ENCODE results near the gene PTPRN2. TPM values are rescaled to one million over a fixed set of nuclear protein-coding genes. Genes with fewer than 3 reads are reported as not detected.
A peak's percentile ranks its signal among the peaks of the same experiment; 100 is the strongest.

Gene PTPRN2
- total RNA-seq, 2 donors from 2014 or later: 26.1 to 55.5 TPM

GRCh38 chr7:157690833-157691585 lies 896.6 kb downstream of the PTPRN2 start:
- TF ChIP-seq CTCF (IDR thresholded peaks at IDR 0.05) (no peak), POLR2AphosphoS5 (IDR thresholded peaks at IDR 0.05) (no peak), POLR2A (IDR thresholded peaks at IDR 0.05) (no peak)
- Histone ChIP-seq H3K27ac (no peak overlapping the region), H3K4me3 (peak overlapping the region; percentile 17 to 30), H3K9me3 (no peaks in the 10 kb centered on the region), H3K27me3 (replicated peaks; ENCODE audit: insufficient read depth) (peaks cover 36% of the 10 kb centered on the region), H3K4me1 (replicated peaks) (no peaks in the 10 kb centered on the region), H3K36me3 (no peaks in the 10 kb centered on the region)
- WGBS: 3% methylated on average over 34 of the region's 72 CpGs
- DNase-seq (ENCODE audit: low spot score): peak; percentile 17
- intact Hi-C loops (cut with DNase I): no loop called here

GRCh38 chr7:157690058-157690832 lies 897.4 kb downstream of the PTPRN2 start:
- no peak for DNase-seq (ENCODE audit: low spot score)
- WGBS: 2% methylated on average over 42 of the region's 70 CpGs
- Histone ChIP-seq H3K36me3 (no peaks in the 10 kb centered on the region), H3K4me3 (peak overlapping the region; percentile 17 to 30), H3K27me3 (replicated peaks; ENCODE audit: insufficient read depth) (peaks cover 44% of the 10 kb centered on the region), H3K9me3 (no peaks in the 10 kb centered on the region), H3K27ac (no peak overlapping the region), H3K4me1 (replicated peaks) (no peaks in the 10 kb centered on the region)
- TF ChIP-seq CTCF (IDR thresholded peaks at IDR 0.05) (no peak), POLR2A (IDR thresholded peaks at IDR 0.05) (no peak), POLR2AphosphoS5 (IDR thresholded peaks at IDR 0.05) (no peak)
- intact Hi-C loops (cut with DNase I): no loop called here

GRCh38 chr7:157689269-157690057 lies 898.2 kb downstream of the PTPRN2 start:
- Histone ChIP-seq H3K27me3 (replicated peaks; ENCODE audit: insufficient read depth) (peaks cover 51% of the 10 kb centered on the region), H3K9me3 (no peaks in the 10 kb centered on the region), H3K36me3 (no peaks in the 10 kb centered on the region), H3K4me3 (no peak overlapping the region), H3K27ac (no peak overlapping the region), H3K4me1 (replicated peaks) (no peaks in the 10 kb centered on the region)
- intact Hi-C loops (cut with DNase I): no loop called here
- WGBS: 4% methylated on average over 59 of the region's 59 CpGs
- no peak for DNase-seq (ENCODE audit: low spot score)
- TF ChIP-seq CTCF (IDR thresholded peaks at IDR 0.05) (no peak), POLR2A (IDR thresholded peaks at IDR 0.05) (no peak), POLR2AphosphoS5 (IDR thresholded peaks at IDR 0.05) (no peak)

- Histone ChIP-seq H3K4me3 (no peak overlapping the region), H3K36me3 (no peaks in the 10 kb centered on the region), H3K27me3 (replicated peaks; ENCODE audit: insufficient read depth) (peaks cover 58% of the 10 kb centered on the region), H3K4me1 (replicated peaks) (no peaks in the 10 kb centered on the region), H3K9me3 (no peaks in the 10 kb centered on the region), H3K27ac (no peak overlapping the region)
- WGBS: 9% methylated on average over 54 of the region's 64 CpGs
- intact Hi-C loops (cut with DNase I): no loop called here
- no peak for TF ChIP-seq POLR2AphosphoS5 (IDR thresholded peaks at IDR 0.05)
- TF ChIP-seq CTCF (IDR thresholded peaks at IDR 0.05): no peak
- TF ChIP-seq POLR2A (IDR thresholded peaks at IDR 0.05): no peak
- no peak for DNase-seq (ENCODE audit: low spot score)
Observed at GRCh38 chr7:157688533-157689268, 898.9 kb downstream of the PTPRN2 start.
